Measurements from ENCODE around the gene KRT71.
A peak's percentile ranks its signal among the peaks of the same experiment; 100 is the strongest.
"Not testable (repeated sequence)": the region's sequence is repeated elsewhere in the genome, so short reads cannot be mapped to it uniquely, and the experiment has no call there.

The KRT71 gene

DNA sequence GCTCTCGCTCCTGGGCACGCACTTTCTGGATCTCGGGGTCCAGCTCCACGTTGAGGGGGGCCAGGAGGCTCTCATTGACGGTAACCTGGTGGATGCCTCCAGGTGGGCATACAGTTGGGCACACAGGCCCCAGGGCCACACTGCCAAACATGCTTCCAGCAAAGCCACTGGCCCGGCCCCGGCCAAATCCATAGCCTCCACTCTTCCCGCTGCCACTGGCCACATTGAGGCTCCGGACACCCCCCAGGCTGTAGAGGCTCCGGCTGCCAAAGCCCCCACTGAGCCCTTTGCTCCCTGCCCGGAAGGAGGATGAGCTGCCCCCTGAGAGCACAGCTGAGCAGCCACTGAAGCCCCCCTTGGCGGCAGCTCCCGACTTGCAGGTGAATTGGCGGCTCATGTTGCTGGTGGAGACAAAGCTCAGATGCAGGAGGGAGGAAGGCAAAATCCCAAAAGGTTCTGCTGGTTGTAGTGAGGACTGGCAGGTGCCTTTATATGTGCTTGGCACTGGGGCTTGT lies at the start of gene KRT71:
Gene KRT71 (minus strand): TSS at position 465 of the 515 bp plus-strand sequence. CDS start 68 bp downstream, at position 397.
- Mint-ChIP-seq H3K27ac (no peak within 1 kb of the TSS), H3K4me3 (no peak within 1 kb of the TSS), H3K9me3 (no peaks in the 10 kb centered on the region), H3K27me3 (peaks cover 5% of the 10 kb centered on the region), H3K36me3 (ENCODE audit: low read depth) (no peaks in the 10 kb centered on the region), H3K4me1 (ENCODE audit: low read depth) (no peaks in the 10 kb centered on the region)
- no peak for DNase-seq

DNA sequence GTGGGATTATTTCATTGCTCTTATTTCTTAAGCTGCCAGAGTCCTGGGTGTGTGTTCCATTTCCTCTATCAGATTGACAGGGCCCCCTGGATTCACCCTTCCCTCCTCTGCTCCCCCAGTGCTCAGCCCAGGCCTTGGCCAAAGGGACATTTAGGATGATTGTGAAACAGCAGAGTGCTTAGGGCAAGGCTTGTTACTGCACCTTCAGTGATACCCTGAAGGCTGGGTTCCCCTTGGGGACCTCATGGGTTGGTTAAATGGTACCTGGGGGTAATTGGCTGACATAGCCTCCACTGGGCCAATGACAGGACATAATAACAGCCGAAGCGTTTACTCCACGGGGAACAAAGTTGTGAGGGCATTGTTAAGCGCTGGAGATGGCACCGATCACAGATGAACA lies 49.6 kb upstream of the KRT71 start:
- no peaks in the 10 kb centered on the region for H3K36me3 Mint-ChIP-seq (ENCODE audit: low read depth)
- no peak for DNase-seq
- peaks cover 3% of the 10 kb centered on the region for H3K27me3 Mint-ChIP-seq
- no peak overlapping the region for H3K27ac Mint-ChIP-seq
- H3K4me3 Mint-ChIP-seq = no peak overlapping the region
- H3K4me1 Mint-ChIP-seq (ENCODE audit: low read depth) = peaks cover 53% of the 10 kb centered on the region
- H3K9me3 Mint-ChIP-seq = no peaks in the 10 kb centered on the region

DNA sequence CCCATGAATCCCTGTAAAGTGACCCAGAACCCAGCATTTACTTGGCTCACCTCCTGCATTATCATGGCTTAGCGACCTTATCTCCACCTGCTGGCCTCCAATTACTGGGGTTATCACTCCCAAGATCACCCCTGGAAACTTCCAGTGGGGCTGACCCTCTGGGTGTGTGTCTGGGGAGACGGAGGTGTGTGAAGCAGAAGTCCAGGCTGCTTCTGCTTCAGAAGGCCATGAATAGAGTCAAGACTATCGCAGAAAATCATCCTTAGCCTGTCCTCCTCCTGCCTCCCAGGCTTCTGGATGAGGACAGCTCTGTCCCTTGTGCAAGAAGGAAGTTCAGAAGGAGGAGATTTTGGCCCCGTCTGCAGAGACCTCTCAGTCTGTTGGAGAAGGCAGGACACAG lies 48.7 kb upstream of the KRT71 start:
- H3K9me3 Mint-ChIP-seq = no peaks in the 10 kb centered on the region
- no peak overlapping the region for H3K4me3 Mint-ChIP-seq
- peaks cover 44% of the 10 kb centered on the region for H3K4me1 Mint-ChIP-seq (ENCODE audit: low read depth)
- H3K27ac Mint-ChIP-seq = no peak overlapping the region
- H3K27me3 Mint-ChIP-seq = peaks cover 3% of the 10 kb centered on the region
- DNase-seq = no peak
- no peaks in the 10 kb centered on the region for H3K36me3 Mint-ChIP-seq (ENCODE audit: low read depth)

DNA sequence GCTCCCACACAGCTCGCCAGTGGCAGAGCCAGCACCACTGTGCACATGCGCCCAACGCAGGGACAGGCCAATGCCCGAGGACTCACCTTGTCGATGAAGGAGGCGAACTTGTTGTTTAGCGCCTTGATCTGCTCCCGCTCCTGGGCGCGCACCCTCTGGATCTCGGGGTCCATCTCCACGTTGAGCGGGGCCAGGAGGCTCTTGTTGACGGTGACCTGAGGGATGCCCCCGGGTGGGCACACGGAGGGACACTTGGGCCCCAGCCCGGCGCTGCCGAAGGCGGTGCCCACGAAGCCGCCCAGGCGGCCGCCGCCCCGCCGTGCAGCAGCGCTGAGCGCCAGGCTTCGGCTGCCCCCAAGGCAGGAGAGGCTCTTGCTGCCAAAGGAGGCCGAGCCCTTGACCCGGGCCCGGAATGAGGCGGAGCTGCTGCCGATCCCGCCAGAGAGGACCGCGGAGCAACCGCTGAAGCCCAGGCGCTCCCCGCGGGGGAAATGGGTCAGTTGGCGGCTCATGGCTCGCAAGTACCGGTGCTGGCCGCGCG lies 48.1 kb upstream of the KRT71 start, which contains the start of gene KRT72:
Gene KRT72 (minus strand): TSS at position 523 of the 541 bp plus-strand sequence. CDS start 11 bp downstream, at position 512.
- H3K27me3 Mint-ChIP-seq = peaks cover 3% of the 10 kb centered on the region
- no peak within 1 kb of the TSS for H3K27ac Mint-ChIP-seq
- DNase-seq = no peak
- H3K36me3 Mint-ChIP-seq (ENCODE audit: low read depth) = no peaks in the 10 kb centered on the region
- H3K9me3 Mint-ChIP-seq = no peaks in the 10 kb centered on the region
- no peak within 1 kb of the TSS for H3K4me3 Mint-ChIP-seq
- H3K4me1 Mint-ChIP-seq (ENCODE audit: low read depth) = peaks cover 42% of the 10 kb centered on the region

DNA sequence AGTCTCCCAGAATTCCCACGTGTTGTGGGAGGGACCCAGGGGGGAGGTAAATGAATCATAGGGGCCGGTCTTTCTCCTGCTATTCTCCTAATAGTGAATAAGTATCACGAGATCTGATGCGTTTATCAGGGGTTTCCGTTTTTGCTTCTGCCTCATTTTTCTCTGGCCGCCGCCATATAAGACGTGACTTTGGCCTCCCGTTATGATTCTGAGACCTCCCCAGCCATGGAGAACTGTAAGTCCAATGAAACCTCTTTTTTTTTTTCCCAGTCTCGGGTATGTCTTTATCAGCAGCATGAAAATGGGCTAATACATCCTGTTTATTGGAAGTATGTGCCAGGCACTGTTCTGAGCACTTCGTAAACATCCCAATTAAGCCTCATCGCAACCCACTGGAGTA lies 47.5 kb upstream of the KRT71 start:
- H3K27me3 Mint-ChIP-seq = peaks cover 3% of the 10 kb centered on the region
- H3K27ac Mint-ChIP-seq = no peak overlapping the region
- H3K9me3 Mint-ChIP-seq = no peaks in the 10 kb centered on the region
- no peak for DNase-seq
- H3K36me3 Mint-ChIP-seq (ENCODE audit: low read depth) = no peaks in the 10 kb centered on the region
- peaks cover 37% of the 10 kb centered on the region for H3K4me1 Mint-ChIP-seq (ENCODE audit: low read depth)
- no peak overlapping the region for H3K4me3 Mint-ChIP-seq

DNA sequence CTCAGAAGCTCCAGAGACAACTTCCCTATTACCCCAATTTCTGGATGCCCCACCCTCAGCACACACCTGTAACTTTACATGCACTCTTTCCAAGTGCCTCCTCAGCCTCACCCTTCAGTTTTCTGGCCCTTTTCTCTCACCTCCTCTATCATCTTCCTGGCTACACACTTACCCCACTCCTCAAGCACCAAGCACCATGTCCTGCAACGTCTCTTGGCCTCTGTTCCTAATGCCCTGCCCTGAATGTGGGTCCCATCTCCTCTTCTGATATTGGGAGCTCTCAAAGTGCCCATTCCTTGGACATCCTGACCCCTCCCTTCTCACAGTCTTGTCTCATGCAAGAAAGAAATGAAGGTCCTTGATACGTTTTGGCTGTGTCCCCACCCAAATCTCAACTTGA lies 47.1 kb upstream of the KRT71 start:
- Mint-ChIP-seq H3K4me1 (ENCODE audit: low read depth) (peaks cover 34% of the 10 kb centered on the region), H3K27ac (no peak overlapping the region), H3K27me3 (peaks cover 3% of the 10 kb centered on the region), H3K4me3 (no peak overlapping the region), H3K9me3 (no peaks in the 10 kb centered on the region), H3K36me3 (ENCODE audit: low read depth) (no peaks in the 10 kb centered on the region)
- no peak for DNase-seq

DNA sequence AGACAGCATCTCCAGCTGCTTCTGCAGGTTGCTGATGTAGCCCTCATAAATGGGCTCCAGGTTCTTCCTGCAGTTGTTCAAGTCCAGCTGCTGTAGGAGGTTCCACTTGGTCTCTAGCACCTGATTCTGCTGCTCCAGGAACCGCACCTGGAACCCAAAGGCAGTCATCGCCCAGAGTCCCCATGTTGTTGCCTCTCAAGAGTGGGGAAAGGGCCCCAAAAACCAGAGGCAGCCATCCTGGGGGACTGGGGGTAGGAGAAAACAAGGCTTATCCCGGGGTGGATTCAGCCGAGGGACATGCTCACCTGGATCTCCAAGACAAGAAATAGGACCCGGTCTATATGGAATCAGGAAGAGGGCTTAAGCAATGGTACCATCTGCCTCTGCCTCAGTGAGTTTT lies 46.0 kb upstream of the KRT71 start:
- Mint-ChIP-seq H3K4me3 (no peak overlapping the region), H3K9me3 (no peaks in the 10 kb centered on the region), H3K27me3 (peaks cover 3% of the 10 kb centered on the region), H3K36me3 (ENCODE audit: low read depth) (no peaks in the 10 kb centered on the region), H3K4me1 (ENCODE audit: low read depth) (peaks cover 24% of the 10 kb centered on the region), H3K27ac (no peak overlapping the region)
- no peak for DNase-seq

DNA sequence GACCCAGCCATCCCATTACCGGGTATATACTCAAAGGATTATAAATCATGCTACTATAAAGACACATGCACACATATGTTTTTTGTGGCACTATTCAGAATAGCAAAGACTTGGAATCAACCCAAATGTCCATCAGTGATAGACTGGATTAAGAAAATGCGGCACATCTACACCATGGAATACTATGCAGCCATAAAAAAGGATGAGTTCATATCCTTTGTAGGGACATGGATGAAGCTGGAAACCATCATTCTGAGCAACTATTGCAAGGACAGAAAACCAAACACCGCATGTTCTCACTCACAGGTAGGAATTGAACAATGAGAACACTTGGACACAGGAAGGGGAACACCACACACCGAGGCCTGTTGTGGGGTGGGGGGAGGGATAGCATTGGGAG lies 41.3 kb upstream of the KRT71 start:
- not testable (repeated sequence) for H3K4me1 Mint-ChIP-seq (ENCODE audit: low read depth); H3K9me3 Mint-ChIP-seq; H3K4me3 Mint-ChIP-seq; DNase-seq; H3K36me3 Mint-ChIP-seq (ENCODE audit: low read depth); H3K27me3 Mint-ChIP-seq; H3K27ac Mint-ChIP-seq

DNA sequence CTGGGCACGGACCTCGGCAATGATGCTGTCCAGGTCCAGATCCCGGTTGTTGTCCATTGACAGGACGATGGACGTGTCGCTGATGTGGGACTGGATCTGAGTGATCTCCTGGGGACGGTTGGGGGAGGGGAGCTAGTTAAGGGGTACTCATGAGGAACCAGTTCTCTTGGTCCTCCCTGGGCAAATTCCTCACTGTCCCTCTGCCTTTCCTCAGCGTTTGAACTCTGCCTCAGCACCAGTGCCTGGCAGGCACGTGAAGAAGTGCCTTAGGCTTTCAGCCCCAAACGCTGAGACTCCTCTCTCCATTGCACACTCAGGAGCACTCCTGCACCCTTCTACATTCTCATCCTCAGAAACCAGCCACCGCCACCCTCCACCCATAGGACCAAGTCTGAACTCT lies 38.6 kb upstream of the KRT71 start:
- no peak for DNase-seq
- Mint-ChIP-seq H3K4me3 (no peak overlapping the region), H3K27ac (no peak overlapping the region), H3K4me1 (ENCODE audit: low read depth) (peaks cover 13% of the 10 kb centered on the region), H3K27me3 (no peaks in the 10 kb centered on the region), H3K36me3 (ENCODE audit: low read depth) (no peaks in the 10 kb centered on the region), H3K9me3 (no peaks in the 10 kb centered on the region)

DNA sequence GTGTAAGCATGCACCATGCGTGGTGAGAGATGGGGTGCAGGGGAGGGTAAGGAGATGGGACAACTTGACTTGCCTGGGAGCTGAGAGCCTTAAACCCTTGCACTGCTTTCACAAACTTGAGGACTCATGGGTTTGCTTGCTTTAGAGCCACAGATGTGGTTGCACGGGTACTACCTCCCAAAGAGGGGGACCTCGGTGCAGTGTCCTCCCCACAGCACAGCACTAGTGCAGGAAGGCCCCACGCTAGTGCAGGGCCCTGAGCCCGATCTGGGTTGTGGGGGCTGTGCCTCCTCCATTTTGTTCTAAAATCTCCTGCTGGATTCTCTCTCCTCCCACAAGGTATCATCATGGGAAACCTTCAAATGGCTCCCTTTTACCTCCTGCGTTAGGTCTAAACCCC lies 37.1 kb upstream of the KRT71 start:
- no peak for DNase-seq
- no peak overlapping the region for H3K4me3 Mint-ChIP-seq
- no peaks in the 10 kb centered on the region for H3K27me3 Mint-ChIP-seq
- peaks cover 28% of the 10 kb centered on the region for H3K4me1 Mint-ChIP-seq (ENCODE audit: low read depth)
- no peak overlapping the region for H3K27ac Mint-ChIP-seq
- no peaks in the 10 kb centered on the region for H3K9me3 Mint-ChIP-seq
- no peaks in the 10 kb centered on the region for H3K36me3 Mint-ChIP-seq (ENCODE audit: low read depth)

DNA sequence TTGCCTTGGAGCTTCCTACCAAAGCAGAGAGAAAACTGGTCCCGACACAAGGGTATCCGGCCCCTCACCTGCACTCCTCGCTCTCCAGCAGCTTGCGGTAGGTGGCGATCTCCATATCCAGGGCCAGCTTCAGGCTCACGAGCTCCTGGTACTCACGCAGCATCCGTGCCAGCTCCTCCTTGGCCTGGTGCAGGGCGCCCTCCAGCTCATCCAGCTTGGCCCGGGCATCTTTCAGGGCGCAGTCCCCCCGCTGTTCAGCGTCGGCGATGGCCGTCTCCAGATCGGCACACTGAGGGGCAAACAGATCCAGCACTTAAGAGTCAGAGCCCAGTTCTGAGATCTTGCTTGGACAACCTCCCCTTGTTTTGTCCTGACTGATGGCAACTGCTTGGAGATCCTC lies 34.6 kb upstream of the KRT71 start:
- no peaks in the 10 kb centered on the region for H3K36me3 Mint-ChIP-seq (ENCODE audit: low read depth)
- no peak for DNase-seq
- no peaks in the 10 kb centered on the region for H3K27me3 Mint-ChIP-seq
- H3K27ac Mint-ChIP-seq = no peak overlapping the region
- H3K4me1 Mint-ChIP-seq (ENCODE audit: low read depth) = peaks cover 33% of the 10 kb centered on the region
- H3K9me3 Mint-ChIP-seq = no peaks in the 10 kb centered on the region
- H3K4me3 Mint-ChIP-seq = no peak overlapping the region

DNA sequence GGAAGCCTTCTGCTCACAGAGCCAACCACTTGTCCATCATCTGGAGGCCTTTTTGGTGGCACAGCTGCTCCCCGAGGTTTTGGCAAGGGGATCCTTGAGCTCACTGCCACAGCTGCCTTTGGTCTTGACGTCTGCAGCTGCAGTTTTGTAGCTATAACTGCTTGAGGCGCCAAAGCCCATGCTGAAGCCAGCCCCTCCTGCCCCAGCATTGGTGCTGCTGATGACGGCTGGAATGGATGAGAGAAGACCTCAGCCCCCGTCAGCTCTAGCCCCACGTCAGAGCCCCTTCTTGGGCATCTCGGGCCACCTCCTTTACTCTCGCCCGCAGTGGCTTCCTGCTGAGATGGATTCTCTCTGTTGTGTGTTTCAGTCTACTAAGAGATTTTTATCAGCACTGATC lies 33.0 kb upstream of the KRT71 start:
- Mint-ChIP-seq H3K4me3 (no peak overlapping the region), H3K27ac (no peak overlapping the region)

DNA sequence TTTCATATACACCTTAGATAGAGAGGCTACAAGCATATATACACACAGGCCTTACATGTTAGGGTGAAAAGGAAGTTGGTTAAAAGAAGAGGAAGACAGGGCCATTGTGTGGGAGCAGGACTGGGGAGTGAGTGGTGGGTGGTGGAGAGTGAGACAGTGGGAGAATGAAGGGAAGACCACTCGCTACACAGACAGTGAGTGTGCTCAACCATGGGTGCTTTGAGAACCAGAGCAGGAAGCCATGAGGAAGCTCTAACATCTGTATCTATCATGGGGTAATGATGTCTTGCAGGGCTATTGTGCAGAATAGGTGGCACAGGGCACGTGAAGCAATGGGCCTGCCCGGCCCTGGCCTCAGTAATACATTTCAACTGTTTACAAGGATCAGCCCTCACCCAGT lies 32.1 kb upstream of the KRT71 start:
- DNase-seq = no peak
- no peak overlapping the region for H3K4me3 Mint-ChIP-seq
- H3K36me3 Mint-ChIP-seq (ENCODE audit: low read depth) = no peaks in the 10 kb centered on the region
- H3K27ac Mint-ChIP-seq = no peak overlapping the region
- no peaks in the 10 kb centered on the region for H3K27me3 Mint-ChIP-seq
- H3K4me1 Mint-ChIP-seq (ENCODE audit: low read depth) = peaks cover 41% of the 10 kb centered on the region
- no peaks in the 10 kb centered on the region for H3K9me3 Mint-ChIP-seq

More for the DNA sequence above, 33.0 kb upstream of the KRT71 start:
- H3K9me3 Mint-ChIP-seq = no peaks in the 10 kb centered on the region
- no peaks in the 10 kb centered on the region for H3K36me3 Mint-ChIP-seq (ENCODE audit: low read depth)
- DNase-seq = peak; percentile 51
- H3K4me1 Mint-ChIP-seq (ENCODE audit: low read depth) = peaks cover 33% of the 10 kb centered on the region
- no peaks in the 10 kb centered on the region for H3K27me3 Mint-ChIP-seq

DNA sequence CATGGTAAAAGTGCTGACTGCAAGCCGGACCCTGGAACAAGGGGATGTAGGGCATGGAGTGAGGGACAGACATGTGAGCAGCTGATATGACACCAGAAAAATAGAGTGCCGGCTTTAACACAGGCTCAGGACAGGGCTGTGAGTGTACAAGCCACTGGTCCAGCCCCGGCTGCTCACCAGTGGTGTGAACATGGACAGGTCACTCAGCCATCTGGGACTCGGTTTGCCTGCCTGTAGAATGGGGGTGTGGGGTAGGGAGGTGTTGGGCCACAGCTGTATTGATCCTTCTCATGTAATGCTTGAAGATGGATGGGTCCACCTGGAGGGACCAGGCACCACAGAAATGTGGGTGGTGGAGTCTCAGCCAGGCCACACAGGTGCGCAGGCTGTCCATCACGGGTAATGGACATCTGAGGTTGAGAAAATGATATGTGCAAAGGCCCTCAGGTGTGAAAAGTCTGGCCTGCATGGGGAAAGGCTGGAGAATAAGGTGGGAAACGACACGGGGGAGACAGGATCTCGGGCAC lies 31.3 kb upstream of the KRT71 start:
- H3K36me3 Mint-ChIP-seq (ENCODE audit: low read depth) = no peaks in the 10 kb centered on the region
- peaks cover 40% of the 10 kb centered on the region for H3K4me1 Mint-ChIP-seq (ENCODE audit: low read depth)
- no peaks in the 10 kb centered on the region for H3K9me3 Mint-ChIP-seq
- no peaks in the 10 kb centered on the region for H3K27me3 Mint-ChIP-seq
- DNase-seq = no peak
- H3K27ac Mint-ChIP-seq = no peak overlapping the region
- H3K4me3 Mint-ChIP-seq = no peak overlapping the region

DNA sequence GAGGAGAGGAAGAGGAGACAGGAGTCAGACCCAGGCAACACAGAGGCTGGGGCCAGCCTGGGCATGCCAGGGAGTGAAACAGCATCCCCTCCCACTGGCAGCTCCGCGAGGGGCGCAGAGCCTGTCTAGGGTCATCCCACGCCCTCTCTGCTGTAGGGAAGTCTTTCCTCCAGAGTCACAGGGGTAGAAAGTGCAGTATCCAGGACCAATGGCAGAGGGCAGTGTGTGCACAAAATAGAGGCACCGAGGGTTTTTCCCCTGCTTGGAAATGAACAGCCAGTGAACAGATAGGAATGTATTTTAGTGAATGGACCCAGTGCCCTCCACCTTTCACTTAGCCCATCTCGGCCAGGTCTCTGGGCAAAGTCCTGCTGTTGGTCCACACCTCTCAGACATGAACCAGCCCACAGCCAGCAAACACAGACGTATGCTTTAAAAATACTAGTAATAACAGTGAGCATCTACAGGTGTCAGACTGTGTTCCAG lies 30.1 kb upstream of the KRT71 start:
- Mint-ChIP-seq H3K27ac (no peak overlapping the region), H3K9me3 (no peaks in the 10 kb centered on the region), H3K27me3 (no peaks in the 10 kb centered on the region), H3K36me3 (ENCODE audit: low read depth) (no peaks in the 10 kb centered on the region), H3K4me1 (ENCODE audit: low read depth) (peaks cover 40% of the 10 kb centered on the region), H3K4me3 (no peak overlapping the region)
- peak; percentile 80 for DNase-seq
